Measurements from ENCODE around the gene CTRL.

- no peak for TF ChIP-seq CTCF (conservative IDR thresholded peaks at IDR 0.05)
- TF ChIP-seq EZH2 (IDR thresholded peaks at IDR 0.05; ENCODE audit: low read depth) = no peak
These were observed 26.0 kb upstream of the CTRL start for GRCh38 chr16:67957622-67958021.
